H9 (cell line): ENCODE data around the gene FPR2. TPM values are rescaled to one million over a fixed set of nuclear protein-coding genes. Genes with fewer than 3 reads are reported as not detected.

Source experiments
- DNase-seq: peaks from one replicate; pipeline ENCODE4 v3.0.0-alpha.2; 2017
- H2AFZ ChIP-seq: one replicate; pipeline ENCODE4 v1.6.1; 2013; ENCODE audit warnings: mild to moderate bottlenecking, low read length, control low read depth, moderate library complexity
- H2AK5ac ChIP-seq: 2 replicates; pipeline ENCODE4 v1.6.1; 2013; ENCODE audit warnings: low read length, control low read depth, mixed read lengths; ENCODE audit not compliant: insufficient read length
- H2BK120ac ChIP-seq: one replicate; pipeline ENCODE4 v1.6.1; 2013; ENCODE audit warnings: low read depth, mild to moderate bottlenecking, low read length, control low read depth, inconsistent platforms; ENCODE audit not compliant: poor library complexity, severe bottlenecking
- H2BK12ac ChIP-seq: 2 replicates; pipeline ENCODE4 v1.6.1; 2013; ENCODE audit warnings: low read length, control low read depth, mixed read lengths, low read depth; ENCODE audit not compliant: insufficient read length
- H2BK15ac ChIP-seq: 2 replicates; pipeline ENCODE4 v1.6.1; 2013; ENCODE audit warnings: low read depth, low read length, control low read depth
- H2BK20ac ChIP-seq: one replicate; pipeline ENCODE4 v1.6.1; 2013; ENCODE audit warnings: low read depth, mild to moderate bottlenecking, low read length, control low read depth, inconsistent platforms; ENCODE audit not compliant: poor library complexity, severe bottlenecking
- H2BK5ac ChIP-seq: 2 replicates; pipeline ENCODE4 v1.6.1; 2013; ENCODE audit warnings: low read length, control low read depth, mixed read lengths; ENCODE audit not compliant: insufficient read length
- H3K14ac ChIP-seq: 2 replicates; pipeline ENCODE4 v1.6.1; 2013; ENCODE audit warnings: low read length, control low read depth; ENCODE audit not compliant: insufficient read depth
- H3K18ac ChIP-seq: 2 replicates; pipeline ENCODE4 v1.6.1; 2013; ENCODE audit warnings: low read depth, mild to moderate bottlenecking, mixed read lengths, low read length, control low read depth; ENCODE audit not compliant: insufficient read length
- H3K23ac ChIP-seq: 2 replicates; pipeline ENCODE4 v1.6.1; 2013; ENCODE audit warnings: low read length, control low read depth, mixed read lengths, low read depth; ENCODE audit not compliant: insufficient read length
- H3K23me2 ChIP-seq: 2 replicates; pipeline ENCODE4 v1.6.1; 2013; ENCODE audit warnings: low read depth, mild to moderate bottlenecking, mixed read lengths, low read length, control low read depth; ENCODE audit not compliant: insufficient read length, poor library complexity, severe bottlenecking
- H3K27ac ChIP-seq: 2 replicates; pipeline ENCODE4 v1.5.1; 2013; ENCODE audit warnings: low read length, control low read depth, mixed read lengths, low read depth; ENCODE audit not compliant: insufficient read length
- H3K27me3 ChIP-seq: 2 replicates; pipeline ENCODE4 v1.6.1; 2013; ENCODE audit warnings: low read length, control low read depth, inconsistent platforms; ENCODE audit not compliant: insufficient read depth
- H3K4ac ChIP-seq: 2 replicates; pipeline ENCODE4 v1.6.1; 2013; ENCODE audit warnings: low read depth, mild to moderate bottlenecking, control low read depth, inconsistent platforms, low read length, moderate library complexity
- H3K4me1 ChIP-seq: 2 replicates; pipeline ENCODE4 v1.6.1; 2013; ENCODE audit warnings: low read length, control low read depth, inconsistent platforms; ENCODE audit not compliant: insufficient read depth
- H3K4me2 ChIP-seq: 2 replicates; pipeline ENCODE4 v1.6.1; 2013; ENCODE audit warnings: low read length, control low read depth, mixed read lengths; ENCODE audit not compliant: insufficient read length, insufficient read depth
- H3K56ac ChIP-seq: 2 replicates; pipeline ENCODE4 v1.6.1; 2013; ENCODE audit warnings: low read depth, mild to moderate bottlenecking, mixed read lengths, low read length, control low read depth; ENCODE audit not compliant: insufficient read length
- H3K79me1 ChIP-seq: 2 replicates; pipeline ENCODE4 v1.6.1; 2013; ENCODE audit warnings: low read depth, mild to moderate bottlenecking, moderate library complexity, low read length, control low read depth, inconsistent platforms; ENCODE audit not compliant: insufficient read depth, poor library complexity, severe bottlenecking
- H3K79me2 ChIP-seq: 2 replicates; pipeline ENCODE4 v1.6.1; 2013; ENCODE audit warnings: low read length, control low read depth, inconsistent platforms; ENCODE audit not compliant: insufficient read depth
- H3K9ac ChIP-seq: 2 replicates; pipeline ENCODE4 v1.6.1; 2013; ENCODE audit warnings: low read length, control low read depth, mixed read lengths; ENCODE audit not compliant: insufficient read length; ENCODE audit errors: extremely low read depth
- H3K9me3 ChIP-seq: one replicate; pipeline ENCODE4 v1.6.1; 2013; ENCODE audit warnings: low read depth, low read length, inconsistent platforms; ENCODE audit not compliant: control insufficient read depth
- H3T11ph ChIP-seq: one replicate; pipeline ENCODE4 v1.6.1; 2013; ENCODE audit warnings: mild to moderate bottlenecking, low read length, control low read depth, inconsistent platforms
- H4K20me1 ChIP-seq: one replicate; pipeline ENCODE4 v1.6.1; 2013; ENCODE audit not compliant: control insufficient read depth, insufficient read length, insufficient read depth
- H4K5ac ChIP-seq: 2 replicates; pipeline ENCODE4 v1.6.1; 2013; ENCODE audit warnings: low read depth, mild to moderate bottlenecking, mixed read lengths, low read length, control low read depth; ENCODE audit not compliant: insufficient read length
- H4K8ac ChIP-seq: replicated peaks from 2 replicates; pipeline ENCODE4 v1.6.1; 2013; ENCODE audit warnings: low read length, control low read depth, mixed read lengths, low read depth; ENCODE audit not compliant: insufficient read length
- H4K91ac ChIP-seq: 2 replicates; pipeline ENCODE4 v1.6.1; 2013; ENCODE audit warnings: low read depth, mild to moderate bottlenecking, moderate library complexity, mixed read lengths, low read length, control low read depth; ENCODE audit not compliant: insufficient read length
- H3K27ac Mint-ChIP-seq, 3 experiments: 2 replicates in 2 of 3; 3 replicates in 1 of 3; pipeline ENCODE4 v1.8.0; 2020 to 2021; ENCODE audit warnings: mixed read lengths in 3 of 3, mild to moderate bottlenecking in 1 of 3, moderate library complexity in 1 of 3
- H3K27me3 Mint-ChIP-seq: 2 replicates; pipeline ENCODE4 v1.8.0; 2021; ENCODE audit warnings: low read depth, mild to moderate bottlenecking, moderate library complexity, mixed read lengths
- H3K36me3 Mint-ChIP-seq, 3 experiments: 2 replicates in 2 of 3; 3 replicates in 1 of 3; pipeline ENCODE4 v1.8.0; 2020 to 2021; ENCODE audit warnings: low read depth in 3 of 3, mixed read lengths in 3 of 3; ENCODE audit not compliant: insufficient read depth in 1 of 3
- H3K4me1 Mint-ChIP-seq, 2 experiments: 2 replicates each; pipeline ENCODE4 v1.8.0; 2020; ENCODE audit warnings: mixed read lengths in 2 of 2
- H3K4me3 Mint-ChIP-seq, 2 experiments: 2 replicates in 1 of 2; 3 replicates in 1 of 2; pipeline ENCODE4 v1.8.0; 2020 to 2021; ENCODE audit warnings: mild to moderate bottlenecking in 2 of 2, mixed read lengths in 2 of 2, moderate library complexity in 1 of 2
- H3K9me3 Mint-ChIP-seq, 2 experiments: 2 replicates in 1 of 2; 3 replicates in 1 of 2; pipeline ENCODE4 v1.8.0; 2020; ENCODE audit warnings: mild to moderate bottlenecking in 2 of 2, mixed read lengths in 2 of 2, moderate library complexity in 1 of 2
- CTCF ChIP-seq: fragments of 200-600 bp; sonication (generic); conservative IDR thresholded peaks from 3 replicates; pipeline ENCODE4 v1.8.0; 2021; ENCODE audit warnings: antibody characterized with exemption, mild to moderate bottlenecking
- WGBS: extraction: QIAGEN DNeasy Blood & Tissue Kit; methylation state at CpG from one replicate; pipeline ENCODE4 v1.1.7; 2013; ENCODE audit warnings: missing lambda C conversion rate, low lambda C conversion rate, mixed read lengths; ENCODE audit not compliant: insufficient read length; ENCODE audit errors: extremely low coverage; 5-methylcytosine and 5-hydroxymethylcytosine counted together
- total RNA-seq: library from RNA; stranded (reverse); gene quantifications from 2 replicates; pipeline ENCODE4 v1.2.1, GENCODE V29; 2021

FPR2 gene
- total RNA-seq, 1 experiment from 2014 or later: not detected

- DNase-seq: no peak
- no peak overlapping the region for H3T11ph ChIP-seq
- H4K8ac ChIP-seq: no peak overlapping the region
- Mint-ChIP-seq H3K4me1 (peaks cover 0 to 6% of the 10 kb centered on the region in 2 experiments; a peak in 2 of 4 replicates), H3K9me3 (peaks cover 0 to 44% of the 10 kb centered on the region in 2 experiments; a peak in 2 of 5 replicates), H3K36me3 (no peaks in the 10 kb centered on the region), H3K27ac (no peak overlapping the region), H3K4me3 (no peak overlapping the region), H3K27me3 (peaks cover 41% of the 10 kb centered on the region)
- H2BK120ac ChIP-seq: no peak overlapping the region
- no peak overlapping the region for H3K4ac ChIP-seq
- H2AFZ ChIP-seq: no peak overlapping the region
- no peaks in the 10 kb centered on the region for H3K23me2 ChIP-seq
- no peaks in the 10 kb centered on the region for H3K4me1 ChIP-seq
- H3K27ac ChIP-seq: no peak overlapping the region
- H3K14ac ChIP-seq: no peak overlapping the region
- no peak overlapping the region for H3K9ac ChIP-seq
- no peak overlapping the region for H3K56ac ChIP-seq
- no peak overlapping the region for H3K23ac ChIP-seq
- TF ChIP-seq CTCF: no peak
- no peaks in the 10 kb centered on the region for H3K79me2 ChIP-seq
- no peaks in the 10 kb centered on the region for H3K79me1 ChIP-seq
- no peak overlapping the region for H2BK15ac ChIP-seq
- H3K9me3 ChIP-seq: no peaks in the 10 kb centered on the region
- H4K5ac ChIP-seq: no peak overlapping the region
- no peak overlapping the region for H2BK12ac ChIP-seq
- no peak overlapping the region for H2BK20ac ChIP-seq
- H4K91ac ChIP-seq: no peak overlapping the region
- H3K4me2 ChIP-seq: no peak overlapping the region
- H2BK5ac ChIP-seq: no peak overlapping the region
- no peak overlapping the region for H3K18ac ChIP-seq
- WGBS: no CpG with 5 or more reads among the region's 2 CpGs
- no peak overlapping the region for H2AK5ac ChIP-seq
- no peaks in the 10 kb centered on the region for H4K20me1 ChIP-seq
- H3K27me3 ChIP-seq: no peaks in the 10 kb centered on the region
Observed at GRCh38 chr19:51780270-51780669, 19.3 kb downstream of the FPR2 start.
